ENCODE data around the gene SLC38A11. TPM values are rescaled to one million over a fixed set of nuclear protein-coding genes. Genes with fewer than 3 reads are reported as not detected.

The SLC38A11 gene
- total and polyA plus RNA-seq, 2 of the 13 experiments (the other 11 are each of a cell fraction or from before 2014, with no cell fraction given), result 14.0 to 14.3 TPM

DNA sequence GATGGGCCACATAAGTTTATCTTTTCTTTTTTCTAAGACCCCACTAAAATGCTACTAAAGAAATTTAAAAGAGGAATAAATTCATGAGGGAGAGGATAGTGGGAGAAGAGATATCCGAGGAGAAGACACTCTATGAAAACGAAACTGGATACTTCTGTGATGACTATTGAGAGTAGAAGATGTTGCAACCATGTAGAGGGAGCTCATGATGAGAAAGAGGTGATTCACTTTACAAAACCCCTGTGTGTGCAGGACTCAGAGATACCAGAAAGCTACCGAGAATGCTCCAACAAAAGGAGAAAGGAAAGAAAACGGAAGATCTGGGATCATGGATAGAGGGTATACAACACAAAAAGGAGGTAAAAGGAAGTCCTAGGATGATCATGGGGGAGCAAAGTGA, 34.9 kb downstream of the SLC38A11 start (continued):
- TF ChIP-seq ETS1 (CRISPR knock-in tag; IDR thresholded peaks at IDR 0.05) (no peak), REST (IDR thresholded peaks at IDR 0.05; ENCODE audit: borderline replicate concordance in 1 of 2, low read depth in 1 of 2, low read length in 2 of 2) (no peak), ZNF629 (CRISPR knock-in tag; conservative IDR thresholded peaks at IDR 0.05) (no peak), RFX1 (IDR thresholded peaks at IDR 0.05) (no peak), ZNF318 (CRISPR knock-in tag; IDR thresholded peaks at IDR 0.05) (no peak), EZH2 (conservative IDR thresholded peaks at IDR 0.05; ENCODE audit: low read depth, low read length) (no peak), UBTF (CRISPR knock-in tag; IDR thresholded peaks at IDR 0.05) (no peak), MAFK (conservative IDR thresholded peaks at IDR 0.05 in 1 of 2, IDR thresholded peaks at IDR 0.05 in 1 of 2; ENCODE audit: low read length in 2 of 2) (no peak), GZF1 (CRISPR knock-in tag; IDR thresholded peaks at IDR 0.05) (no peak), ZNF12 (CRISPR knock-in tag; IDR thresholded peaks at IDR 0.05) (no peak), ZNF878 (CRISPR knock-in tag; IDR thresholded peaks at IDR 0.05) (no peak), ZNF33B (CRISPR knock-in tag; IDR thresholded peaks at IDR 0.05) (no peak), ZNF678 (CRISPR knock-in tag; IDR thresholded peaks at IDR 0.05) (no peak)
- TF ChIP-seq, protein P1, sequence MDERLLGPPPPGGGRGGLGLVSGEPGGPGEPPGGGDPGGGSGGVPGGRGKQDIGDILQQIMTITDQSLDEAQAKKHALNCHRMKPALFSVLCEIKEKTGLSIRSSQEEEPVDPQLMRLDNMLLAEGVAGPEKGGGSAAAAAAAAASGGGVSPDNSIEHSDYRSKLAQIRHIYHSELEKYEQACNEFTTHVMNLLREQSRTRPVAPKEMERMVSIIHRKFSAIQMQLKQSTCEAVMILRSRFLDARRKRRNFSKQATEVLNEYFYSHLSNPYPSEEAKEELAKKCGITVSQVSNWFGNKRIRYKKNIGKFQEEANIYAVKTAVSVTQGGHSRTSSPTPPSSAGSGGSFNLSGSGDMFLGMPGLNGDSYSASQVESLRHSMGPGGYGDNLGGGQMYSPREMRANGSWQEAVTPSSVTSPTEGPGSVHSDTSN (CRISPR knock-in tag; IDR thresholded peaks at IDR 0.05), result no peak

Data from HepG2 (cell line).